HCT116 (cell line): ENCODE measurements around the gene EPS8. TPM values are rescaled to one million over a fixed set of nuclear protein-coding genes. Genes with fewer than 3 reads are reported as not detected.

ENCODE experiments used
- ATAC-seq: fragments of 200-7000 bp; cut with Tn5 transposase; 2 replicates; pipeline ENCODE4 v1.9.1; 2020; ENCODE audit warnings: mild to moderate bottlenecking, moderate library complexity
- BruUV-seq: library from RNA; stranded (reverse); fragments of 400-500 nt; replicated peaks from 2 replicates; lab custom pipeline; 2021; lab: Mats Ljungman, UMichigan
- CTCF ChIA-PET: fragments of 300-600 bp; sonication (Branson Sonifier 250); formaldehyde crosslinking; loops from one replicate; lab custom pipeline; 2021; ENCODE audit warnings: antibody characterized with exemption; lab: Charles Lee
- POLR2A ChIA-PET: fragments of 300-600, 350-600 bp; sonication (Branson Sonifier 250); formaldehyde crosslinking; loops from one replicate; lab custom pipeline; 2021; ENCODE audit warnings: antibody characterized with exemption; lab: Charles Lee
- RAD21 ChIA-PET, 2 experiments: fragments of 300-600 bp; sonication (Branson Sonifier 250); formaldehyde crosslinking; loops; one replicate each; lab custom pipeline; 2023; ENCODE audit warnings: low total read pairs in 2 of 2; ENCODE audit not compliant: uncharacterized antibody in 2 of 2, unreplicated experiment in 2 of 2, low non-redundant PET in 1 of 2; lab: Charles Lee
- DNase-seq: peaks from one replicate; pipeline ENCODE4 v3.0.0-alpha.2; 2010; ENCODE audit warnings: low read depth, low spot score
- H2AFZ ChIP-seq: fragments of 200-600 bp; shearing (Covaris generic), sonication (generic); 2 replicates; pipeline ENCODE4 v1.6.1; 2017; ENCODE audit warnings: low read depth, mixed run types, mixed read lengths, antibody characterized with exemption, low read length; ENCODE audit not compliant: poor library complexity, severe bottlenecking
- H3K27ac ChIP-seq: 2 replicates; pipeline ENCODE4 v1.5.1; 2012; ENCODE audit warnings: low read depth, low read length
- H3K27me3 ChIP-seq: fragments of 200-600 bp; sonication (generic); 2 replicates; pipeline ENCODE4 v1.6.1; 2016; ENCODE audit warnings: mixed run types, low read length, mixed read lengths; ENCODE audit not compliant: insufficient read depth
- H3K36me3 ChIP-seq, 2 experiments: fragments of 200-500 bp in 1 of 2; fragments of 200-600 bp in 1 of 2; sonication (Bioruptor generic) in 1 of 2; sonication (generic) in 1 of 2; 2 replicates each; pipeline versions ENCODE4 v1.5.1 to v1.6.1; 2014 to 2016; ENCODE audit warnings: low read length in 2 of 2, inconsistent platforms in 1 of 2, mixed read lengths in 1 of 2, mixed run types in 1 of 2; ENCODE audit not compliant: insufficient read depth in 2 of 2, control insufficient read depth in 1 of 2
- H3K4me1 ChIP-seq, 2 experiments: fragments of 200-600 bp in 1 of 2; sonication (generic) in 1 of 2; 2 replicates each; pipeline versions ENCODE4 v1.5.1 to v1.6.1; 2012 to 2017; ENCODE audit warnings: low read length in 2 of 2, inconsistent platforms in 1 of 2, mild to moderate bottlenecking in 1 of 2, mixed read lengths in 1 of 2, mixed run types in 1 of 2, moderate library complexity in 1 of 2; ENCODE audit not compliant: insufficient read depth in 2 of 2, control insufficient read depth in 1 of 2
- H3K4me2 ChIP-seq: fragments of 200-600 bp; sonication (generic); 2 replicates; pipeline ENCODE4 v1.6.1; 2017; ENCODE audit warnings: mixed run types, low read length, mixed read lengths
- H3K4me3 ChIP-seq, 2 experiments: fragments of 200-600 bp in 1 of 2; sonication (generic) in 1 of 2; replicated peaks in 1 of 2; 2 replicates each; pipeline ENCODE4 v1.5.1; 2011 to 2016; ENCODE audit warnings: low read length in 2 of 2, control low read depth in 1 of 2, low read depth in 1 of 2, mild to moderate bottlenecking in 1 of 2, mixed read lengths in 1 of 2, mixed run types in 1 of 2
- H3K79me2 ChIP-seq: fragments of 200-600 bp; sonication (generic); 2 replicates; pipeline ENCODE4 v1.6.1; 2017; ENCODE audit warnings: mild to moderate bottlenecking, mixed run types, low read length, moderate library complexity, mixed read lengths; ENCODE audit not compliant: insufficient read depth
- H3K9ac ChIP-seq: fragments of 200-600 bp; sonication (generic); 2 replicates; pipeline ENCODE4 v1.6.1; 2016; ENCODE audit warnings: low read length, mixed read lengths
- H3K9me2 ChIP-seq: fragments of 200-600 bp; sonication (generic), shearing (Covaris generic); 2 replicates; pipeline ENCODE4 v1.6.1; 2017; ENCODE audit warnings: mixed run types, mild to moderate bottlenecking, moderate library complexity; ENCODE audit not compliant: insufficient read depth
- H3K9me3 ChIP-seq, 2 experiments: fragments of 200-500 bp in 1 of 2; fragments of 200-600 bp in 1 of 2; sonication (Bioruptor generic) in 1 of 2; sonication (generic) in 1 of 2; 2 replicates each; pipeline ENCODE4 v1.6.1; 2014 to 2017; ENCODE audit warnings: low read length in 2 of 2, mixed read lengths in 2 of 2, inconsistent platforms in 1 of 2, low read depth in 1 of 2, mild to moderate bottlenecking in 1 of 2, mixed run types in 1 of 2, moderate library complexity in 1 of 2; ENCODE audit not compliant: control insufficient read depth in 1 of 2, insufficient read depth in 1 of 2
- H4K20me1 ChIP-seq: fragments of 200-600 bp; sonication (generic), shearing (Covaris generic); 2 replicates; pipeline ENCODE4 v1.6.1; 2017; ENCODE audit warnings: mixed run types, mild to moderate bottlenecking, moderate library complexity; ENCODE audit not compliant: insufficient read depth
- CBX3 ChIP-seq: IDR thresholded peaks from 2 replicates; pipeline ENCODE4 v1.6.1; 2012; ENCODE audit warnings: low read depth
- EGR1 ChIP-seq: IDR thresholded peaks from 2 replicates; pipeline ENCODE4 v1.6.1; 2012; ENCODE audit warnings: low read depth
- ELF1 ChIP-seq: IDR thresholded peaks from 2 replicates; pipeline ENCODE4 v1.6.1; 2012; ENCODE audit warnings: low read depth, borderline replicate concordance
- EZH2 ChIP-seq: fragments of 200-600 bp; sonication (generic); IDR thresholded peaks from 2 replicates; pipeline ENCODE4 v1.6.1; 2017; ENCODE audit warnings: antibody characterized with exemption, mixed run types
- EZH2phosphoT487 ChIP-seq: fragments of 200-600 bp; IDR thresholded peaks from 2 replicates; pipeline ENCODE4 v1.6.1; 2018; ENCODE audit warnings: antibody characterized with exemption, borderline replicate concordance
- JUND ChIP-seq: IDR thresholded peaks from 2 replicates; pipeline ENCODE4 v1.6.1; 2012
- POLR2A ChIP-seq: IDR thresholded peaks from 2 replicates; pipeline ENCODE4 v1.7.0; 2011; ENCODE audit warnings: borderline replicate concordance; ENCODE audit not compliant: insufficient read depth, insufficient read length; ENCODE audit errors: extremely low read depth
- POLR2AphosphoS5 ChIP-seq: IDR thresholded peaks from 2 replicates; pipeline ENCODE4 v1.6.1; 2011; ENCODE audit warnings: mild to moderate bottlenecking, low read depth, low read length, moderate library complexity
- RAD21 ChIP-seq: IDR thresholded peaks from 2 replicates; pipeline ENCODE4 v1.6.1; 2012; ENCODE audit warnings: low read depth, mild to moderate bottlenecking
- REST ChIP-seq: IDR thresholded peaks from 2 replicates; pipeline ENCODE4 v1.6.1; 2012; ENCODE audit warnings: low read depth
- SIN3A ChIP-seq: IDR thresholded peaks from 2 replicates; pipeline ENCODE4 v1.6.1; 2012; ENCODE audit warnings: low read depth
- SP1 ChIP-seq: IDR thresholded peaks from 2 replicates; pipeline ENCODE4 v1.6.1; 2012; ENCODE audit warnings: low read depth
- SRF ChIP-seq: IDR thresholded peaks from 2 replicates; pipeline ENCODE4 v1.6.1; 2012; ENCODE audit warnings: low read depth
- TCF7L2 ChIP-seq: IDR thresholded peaks from 2 replicates; pipeline ENCODE4 v1.7.0; 2011; ENCODE audit warnings: borderline replicate concordance, inconsistent platforms; ENCODE audit not compliant: insufficient read depth, insufficient read length; ENCODE audit errors: extremely low read depth
- YY1 ChIP-seq: IDR thresholded peaks from 2 replicates; pipeline ENCODE4 v1.6.1; 2011; ENCODE audit warnings: low read length, low read depth, moderate library complexity, mild to moderate bottlenecking; ENCODE audit not compliant: insufficient replicate concordance; ENCODE audit errors: extremely low read depth
- ZBTB33 ChIP-seq: IDR thresholded peaks from 2 replicates; pipeline ENCODE4 v1.6.1; 2011; ENCODE audit warnings: mild to moderate bottlenecking, low read length, moderate library complexity; ENCODE audit not compliant: insufficient replicate concordance; ENCODE audit errors: extremely low read depth
- ZNF274 ChIP-seq: fragments of 200-500 bp; sonication (Bioruptor generic); IDR thresholded peaks from 2 replicates; pipeline ENCODE4 v1.6.1; 2014; ENCODE audit warnings: mild to moderate bottlenecking, low read depth, low read length, inconsistent platforms
- intact Hi-C: fragments of 100-400 bp; cut with micrococcal nuclease; formaldehyde crosslinking; loops from 2 replicates; pipeline ENCODE4 v1.10.0; 2022
- total RNA-seq: library from RNA; stranded (reverse); gene quantifications from one replicate; pipeline ENCODE4 v1.2.1, GENCODE V29; 2021; ENCODE audit not compliant: unreplicated experiment
- TF ChIP-seq, protein P1 (sequence below): IDR thresholded peaks from 2 replicates; pipeline ENCODE4 v1.6.1; 2012
- TF ChIP-seq, protein P2 (sequence below), 3 experiments: fragments of 200-600 bp in 1 of 3; sonication (generic) in 1 of 3; IDR thresholded peaks in 2 of 3; conservative IDR thresholded peaks in 1 of 3; 2 replicates each; pipeline ENCODE4 v1.5.1; 2012 to 2017; ENCODE audit warnings: low read depth in 2 of 3, low read length in 2 of 3, antibody characterized with exemption in 1 of 3, borderline replicate concordance in 1 of 3, control low read depth in 1 of 3, mild to moderate bottlenecking in 1 of 3, mixed read lengths in 1 of 3, mixed run types in 1 of 3, moderate library complexity in 1 of 3; ENCODE audit not compliant: insufficient read depth in 1 of 3

EPS8 gene
- total RNA-seq, 1 experiment from 2014 or later: 49.9 TPM

- Histone ChIP-seq H3K27ac (no peak overlapping the region), H4K20me1 (no peaks in the 10 kb centered on the region), H3K36me3 (no peaks in the 10 kb centered on the region), H3K4me2 (peak overlapping the region; percentile 73), H3K4me1 (peaks cover 3 to 10% of the 10 kb centered on the region in 2 experiments; a peak in 3 of 4 replicates), H3K9ac (no peak overlapping the region), H2AFZ (peak overlapping the region; percentile 100), H3K9me2 (no peaks in the 10 kb centered on the region), H3K4me3 (peak overlapping the region; percentile 13 to 36; a peak in 2 of 4 replicates), H3K9me3 (no peaks in the 10 kb centered on the region), H3K27me3 (no peaks in the 10 kb centered on the region), H3K79me2 (no peaks in the 10 kb centered on the region)
- ChIA-PET RAD21 (interaction anchor here in 1 of 2 experiments (0.7 kb wide), 1 partner anchor 268 kb away, joined by 3 read pairs; no protein-coding TSS in a partner anchor), POLR2A (no interaction called here), CTCF (interaction anchor here (1.2 to 3.3 kb wide), 4 partner anchors 15 to 268 kb away, joined by 5 to 30 read pairs (median 8); no protein-coding TSS in a partner anchor)
- DNase-seq (peak; percentile 60), ATAC-seq (peak; percentile 87)
- BruUV-seq: no TSS peak
- intact Hi-C loops: loop anchor here (1.0 to 5.0 kb wide), 3 partner anchors 97 to 309 kb away; no protein-coding TSS in a partner anchor
- no peak for TF ChIP-seq SIN3A
- TF ChIP-seq CBX3: no peak
- no peak for TF ChIP-seq SRF
- TF ChIP-seq, protein P1, sequence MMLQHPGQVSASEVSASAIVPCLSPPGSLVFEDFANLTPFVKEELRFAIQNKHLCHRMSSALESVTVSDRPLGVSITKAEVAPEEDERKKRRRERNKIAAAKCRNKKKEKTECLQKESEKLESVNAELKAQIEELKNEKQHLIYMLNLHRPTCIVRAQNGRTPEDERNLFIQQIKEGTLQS: no peak
- no peak for TF ChIP-seq TCF7L2
- TF ChIP-seq ZNF274: no peak
- peak; percentile 98 for TF ChIP-seq RAD21
- no peak for TF ChIP-seq ZBTB33
- peak; percentile 58; the same call in 1 of the 2 replicates for TF ChIP-seq EGR1
- no peak for TF ChIP-seq REST
- no peak for TF ChIP-seq POLR2A
- peak; percentile 92 for TF ChIP-seq YY1
- no peak for TF ChIP-seq EZH2
- TF ChIP-seq POLR2AphosphoS5: 0 out of 2 replicates have a peak, but pooled peaks have one; percentile 23
- TF ChIP-seq, protein P2, sequence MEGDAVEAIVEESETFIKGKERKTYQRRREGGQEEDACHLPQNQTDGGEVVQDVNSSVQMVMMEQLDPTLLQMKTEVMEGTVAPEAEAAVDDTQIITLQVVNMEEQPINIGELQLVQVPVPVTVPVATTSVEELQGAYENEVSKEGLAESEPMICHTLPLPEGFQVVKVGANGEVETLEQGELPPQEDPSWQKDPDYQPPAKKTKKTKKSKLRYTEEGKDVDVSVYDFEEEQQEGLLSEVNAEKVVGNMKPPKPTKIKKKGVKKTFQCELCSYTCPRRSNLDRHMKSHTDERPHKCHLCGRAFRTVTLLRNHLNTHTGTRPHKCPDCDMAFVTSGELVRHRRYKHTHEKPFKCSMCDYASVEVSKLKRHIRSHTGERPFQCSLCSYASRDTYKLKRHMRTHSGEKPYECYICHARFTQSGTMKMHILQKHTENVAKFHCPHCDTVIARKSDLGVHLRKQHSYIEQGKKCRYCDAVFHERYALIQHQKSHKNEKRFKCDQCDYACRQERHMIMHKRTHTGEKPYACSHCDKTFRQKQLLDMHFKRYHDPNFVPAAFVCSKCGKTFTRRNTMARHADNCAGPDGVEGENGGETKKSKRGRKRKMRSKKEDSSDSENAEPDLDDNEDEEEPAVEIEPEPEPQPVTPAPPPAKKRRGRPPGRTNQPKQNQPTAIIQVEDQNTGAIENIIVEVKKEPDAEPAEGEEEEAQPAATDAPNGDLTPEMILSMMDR (IDR thresholded peaks at IDR 0.05 in 2 of 3, conservative IDR thresholded peaks at IDR 0.05 in 1 of 3; ENCODE audit: borderline replicate concordance in 1 of 3, insufficient read depth in 1 of 3, low read depth in 2 of 3, low read length in 2 of 3): peak; percentile 76 to 87 (median 86)
- no peak for TF ChIP-seq ELF1
- TF ChIP-seq EZH2phosphoT487: no peak
- no peak for TF ChIP-seq JUND
- TF ChIP-seq SP1: no peak
Observed at GRCh38 chr12:15590180-15590826, 198.9 kb downstream of the EPS8 start.
